Memory B cell (primary cell): Measurements from ENCODE around the gene TBL1XR1.
A peak's percentile ranks its signal among the peaks of the same experiment; 100 is the strongest.

Source experiments
- ATAC-seq: fragments of 150-1000 bp; cut with Tn5 transposase; 2 replicates; pipeline ENCODE4 v1.10.0; 2021; ENCODE audit warnings: low read depth, mild to moderate bottlenecking, moderate library complexity
- DNase-seq, 2 donors: peaks; one replicate each; pipeline ENCODE4 v3.0.0; 2022; ENCODE audit warnings: low spot score in 2 of 2
- H3K27ac Mint-ChIP-seq: one replicate; pipeline ENCODE4 v1.8.0; 2022; ENCODE audit warnings: mild to moderate bottlenecking, moderate library complexity, mixed read lengths
- H3K27me3 Mint-ChIP-seq: one replicate; pipeline ENCODE4 v1.8.0; 2022; ENCODE audit warnings: mixed read lengths
- H3K36me3 Mint-ChIP-seq: one replicate; pipeline ENCODE4 v1.8.0; 2022; ENCODE audit warnings: mild to moderate bottlenecking, mixed read lengths
- H3K4me1 Mint-ChIP-seq: one replicate; pipeline ENCODE4 v1.8.0; 2022; ENCODE audit warnings: mixed read lengths
- H3K4me3 Mint-ChIP-seq: one replicate; pipeline ENCODE4 v1.8.0; 2022; ENCODE audit warnings: mild to moderate bottlenecking, moderate library complexity, mixed read lengths
- H3K9me3 Mint-ChIP-seq: one replicate; pipeline ENCODE4 v1.8.0; 2022; ENCODE audit warnings: mixed read lengths

Gene TBL1XR1

GRCh38 chr3:177057768-177058167 lies 139.5 kb downstream of the TBL1XR1 start:
- H3K36me3 Mint-ChIP-seq: peaks cover 4% of the 10 kb centered on the region

GRCh38 chr3:177056927-177057326 lies 140.4 kb downstream of the TBL1XR1 start:
- no peak overlapping the region for H3K4me3 Mint-ChIP-seq
- ATAC-seq (no peak), DNase-seq (no peak)
- H3K36me3 Mint-ChIP-seq: peaks cover 2% of the 10 kb centered on the region
- no peaks in the 10 kb centered on the region for H3K9me3 Mint-ChIP-seq
- H3K27me3 Mint-ChIP-seq: no peaks in the 10 kb centered on the region
- peaks cover 11% of the 10 kb centered on the region for H3K4me1 Mint-ChIP-seq
- H3K27ac Mint-ChIP-seq: no peak overlapping the region

More at GRCh38 chr3:177057768-177058167, 139.5 kb downstream of the TBL1XR1 start:
- Mint-ChIP-seq H3K9me3 (no peaks in the 10 kb centered on the region), H3K4me3 (no peak overlapping the region), H3K27me3 (no peaks in the 10 kb centered on the region), H3K27ac (no peak overlapping the region), H3K4me1 (peaks cover 12% of the 10 kb centered on the region)
- peak; percentile 75 for ATAC-seq
- DNase-seq: no peak

GRCh38 chr3:177055605-177056571 lies 141.4 kb downstream of the TBL1XR1 start:
- no peak overlapping the region for H3K4me3 Mint-ChIP-seq
- H3K27ac Mint-ChIP-seq: peak overlapping the region; percentile 84
- no peaks in the 10 kb centered on the region for H3K9me3 Mint-ChIP-seq
- ATAC-seq (no peak), DNase-seq (no peak)
- no peaks in the 10 kb centered on the region for H3K27me3 Mint-ChIP-seq
- peaks cover 12% of the 10 kb centered on the region for H3K4me1 Mint-ChIP-seq
- H3K36me3 Mint-ChIP-seq: peaks cover 2% of the 10 kb centered on the region

GRCh38 chr3:177053107-177053506 lies 144.2 kb downstream of the TBL1XR1 start:
- Mint-ChIP-seq H3K27me3 (no peaks in the 10 kb centered on the region), H3K36me3 (peaks cover 12% of the 10 kb centered on the region), H3K4me1 (peaks cover 9% of the 10 kb centered on the region), H3K9me3 (no peaks in the 10 kb centered on the region), H3K4me3 (no peak overlapping the region), H3K27ac (peak overlapping the region; percentile 32)
- DNase-seq: no peak
- ATAC-seq: no peak

- no peak overlapping the region for H3K4me3 Mint-ChIP-seq
- DNase-seq (no peak), ATAC-seq (no peak)
- no peaks in the 10 kb centered on the region for H3K9me3 Mint-ChIP-seq
- peaks cover 18% of the 10 kb centered on the region for H3K36me3 Mint-ChIP-seq
- H3K27me3 Mint-ChIP-seq: no peaks in the 10 kb centered on the region
- peaks cover 9% of the 10 kb centered on the region for H3K4me1 Mint-ChIP-seq
- H3K27ac Mint-ChIP-seq: no peak overlapping the region
These were observed 145.9 kb downstream of the TBL1XR1 start for GRCh38 chr3:177051411-177051810.

- peak; percentile 73 for ATAC-seq
- no peak overlapping the region for H3K27ac Mint-ChIP-seq
- H3K36me3 Mint-ChIP-seq: peaks cover 19% of the 10 kb centered on the region
These were observed 146.6 kb downstream of the TBL1XR1 start for GRCh38 chr3:177050501-177051237.

GRCh38 chr3:177045767-177046166 lies 151.5 kb downstream of the TBL1XR1 start:
- Mint-ChIP-seq H3K9me3 (peaks cover 2% of the 10 kb centered on the region), H3K4me3 (no peak overlapping the region), H3K27ac (peak overlapping the region; percentile 11), H3K4me1 (peaks cover 2% of the 10 kb centered on the region), H3K27me3 (no peaks in the 10 kb centered on the region), H3K36me3 (peaks cover 42% of the 10 kb centered on the region)
- no peak for ATAC-seq
- DNase-seq: no peak

More at GRCh38 chr3:177050501-177051237, 146.6 kb downstream of the TBL1XR1 start:
- H3K9me3 Mint-ChIP-seq: no peaks in the 10 kb centered on the region
- H3K4me1 Mint-ChIP-seq: peaks cover 9% of the 10 kb centered on the region
- no peaks in the 10 kb centered on the region for H3K27me3 Mint-ChIP-seq
- no peak overlapping the region for H3K4me3 Mint-ChIP-seq
- peak in 1 of 2 donors; percentile 34 for DNase-seq

GRCh38 chr3:177045222-177045621 lies 152.1 kb downstream of the TBL1XR1 start:
- H3K4me3 Mint-ChIP-seq: no peak overlapping the region
- H3K36me3 Mint-ChIP-seq: peaks cover 44% of the 10 kb centered on the region
- H3K9me3 Mint-ChIP-seq: peaks cover 2% of the 10 kb centered on the region
- no peak for DNase-seq
- H3K27me3 Mint-ChIP-seq: no peaks in the 10 kb centered on the region
- peaks cover 2% of the 10 kb centered on the region for H3K4me1 Mint-ChIP-seq
- no peak overlapping the region for H3K27ac Mint-ChIP-seq
- no peak for ATAC-seq

GRCh38 chr3:177041730-177042551 lies 155.3 kb downstream of the TBL1XR1 start:
- Mint-ChIP-seq H3K27ac (peak overlapping the region; percentile 73), H3K9me3 (peaks cover 2% of the 10 kb centered on the region), H3K27me3 (no peaks in the 10 kb centered on the region), H3K4me1 (peaks cover 5% of the 10 kb centered on the region), H3K36me3 (peaks cover 39% of the 10 kb centered on the region), H3K4me3 (no peak overlapping the region)
- ATAC-seq: no peak
- DNase-seq: no peak

GRCh38 chr3:177041021-177041729 lies 156.1 kb downstream of the TBL1XR1 start:
- DNase-seq (no peak), ATAC-seq (no peak)
- Mint-ChIP-seq H3K4me3 (no peak overlapping the region), H3K27me3 (no peaks in the 10 kb centered on the region), H3K4me1 (peaks cover 10% of the 10 kb centered on the region), H3K36me3 (peaks cover 35% of the 10 kb centered on the region), H3K27ac (peak overlapping the region; percentile 73), H3K9me3 (peaks cover 2% of the 10 kb centered on the region)

GRCh38 chr3:177039490-177040274 lies 157.6 kb downstream of the TBL1XR1 start:
- H3K4me1 Mint-ChIP-seq: peaks cover 10% of the 10 kb centered on the region
- no peaks in the 10 kb centered on the region for H3K27me3 Mint-ChIP-seq

GRCh38 chr3:177037241-177037640 lies 160.0 kb downstream of the TBL1XR1 start:
- peaks cover 7% of the 10 kb centered on the region for H3K4me1 Mint-ChIP-seq
- no peaks in the 10 kb centered on the region for H3K27me3 Mint-ChIP-seq
- H3K4me3 Mint-ChIP-seq: no peak overlapping the region
- peaks cover 34% of the 10 kb centered on the region for H3K36me3 Mint-ChIP-seq
- H3K27ac Mint-ChIP-seq: no peak overlapping the region
- H3K9me3 Mint-ChIP-seq: no peaks in the 10 kb centered on the region
- no peak for ATAC-seq
- DNase-seq: no peak

More at GRCh38 chr3:177039490-177040274, 157.6 kb downstream of the TBL1XR1 start:
- Mint-ChIP-seq H3K4me3 (no peak overlapping the region), H3K36me3 (peaks cover 40% of the 10 kb centered on the region), H3K27ac (peak overlapping the region; percentile 54), H3K9me3 (peaks cover 2% of the 10 kb centered on the region)
- DNase-seq (no peak), ATAC-seq (no peak)
